H1 (cell line): Measurements from ENCODE around the gene EIF4E2. TPM values are rescaled to one million over a fixed set of nuclear protein-coding genes. Genes with fewer than 3 reads are reported as not detected.

ENCODE experiments used
- ATF3 ChIP-seq: IDR thresholded peaks from 2 replicates; pipeline ENCODE4 v1.6.1; 2011; ENCODE audit warnings: low read depth, mild to moderate bottlenecking, low read length; ENCODE audit not compliant: insufficient read depth
- CBX8 ChIP-seq: fragments of 300-800, 300-1000 bp; sonication (generic); IDR thresholded peaks from 2 replicates; pipeline ENCODE4 v1.7.1; 2016; ENCODE audit warnings: low read depth, low read length, borderline replicate concordance
- CTCF ChIP-seq, 3 experiments: IDR thresholded peaks; 1 replicate in 2 of 3; 2 replicates in 1 of 3; pipeline versions ENCODE4 v1.5.1 to v1.6.1; 2011; ENCODE audit warnings: low read length in 3 of 3, mild to moderate bottlenecking in 3 of 3, inconsistent platforms in 2 of 3, low read depth in 1 of 3, moderate library complexity in 1 of 3; ENCODE audit not compliant: insufficient read depth in 1 of 3; ENCODE audit errors: control extremely low read depth in 1 of 3
- EP300 ChIP-seq, 2 experiments: IDR thresholded peaks; 1 replicate in 1 of 2; 2 replicates in 1 of 2; pipeline ENCODE4 v1.6.1; 2011 to 2012; ENCODE audit warnings: low read depth in 2 of 2, low read length in 2 of 2, mild to moderate bottlenecking in 2 of 2, borderline replicate concordance in 1 of 2, inconsistent platforms in 1 of 2, moderate library complexity in 1 of 2
- EZH2 ChIP-seq: fragments of 200-600 bp; sonication (generic); IDR thresholded peaks from 2 replicates; pipeline ENCODE4 v1.7.1; 2012; ENCODE audit warnings: low read depth, mild to moderate bottlenecking, moderate library complexity, low read length, inconsistent platforms; ENCODE audit not compliant: severe bottlenecking
- MAX ChIP-seq: IDR thresholded peaks from 2 replicates; pipeline ENCODE4 v1.6.1; 2012; ENCODE audit warnings: inconsistent platforms
- RAD21 ChIP-seq, 2 experiments: IDR thresholded peaks in 1 of 2; conservative IDR thresholded peaks in 1 of 2; 2 replicates each; pipeline ENCODE4 v1.6.1; 2011; ENCODE audit warnings: low read depth in 2 of 2, low read length in 2 of 2, improper control_type of control experiment in 1 of 2, inconsistent platforms in 1 of 2, mild to moderate bottlenecking in 1 of 2, moderate library complexity in 1 of 2
- RBBP5 ChIP-seq: IDR thresholded peaks from 2 replicates; pipeline ENCODE4 v1.7.1; 2012; ENCODE audit warnings: low read depth, mild to moderate bottlenecking, inconsistent platforms, low read length, moderate library complexity, borderline replicate concordance
- SP4 ChIP-seq: IDR thresholded peaks from 2 replicates; pipeline ENCODE4 v1.6.1; 2012; ENCODE audit warnings: low read length, inconsistent platforms
- polyA plus RNA-seq, 7 experiments: library from polyadenylated mRNA; depleted of rRNA in 3 of 7; stranded (reverse) in 5 of 7; unstranded in 2 of 7; fragments of >200 nt in 5 of 7; fragments of 200-250 nt in 2 of 7; gene quantifications; 1 replicate in 5 of 7; 2 replicates in 1 of 7; 4 replicates in 1 of 7; pipeline versions ENCODE4 v1.2.1 to v1.2.3, GENCODE V29; 2011 to 2013; ENCODE audit warnings: missing spikeins in 2 of 7, mixed read lengths in 2 of 7
- total RNA-seq: library from RNA; stranded (reverse); fragmentation: NEBNext Ultra II Directional; extraction: Animal tissue kit (Norgen Biotek cat#: 25700); gene quantifications from 2 replicates; pipeline ENCODE4 v1.2.1, GENCODE V29; 2021

EIF4E2 gene
- total and polyA plus RNA-seq, 2 of the 8 experiments (the other 6 are each of a cell fraction or from before 2014, with no cell fraction given) = 39.4 to 114 TPM

GRCh38 chr2:232535761-232536530 lies 14.5 kb upstream of the EIF4E2 start (continued):
- no peak for TF ChIP-seq CTCF (IDR thresholded peaks at IDR 0.05; ENCODE audit: control extremely low read depth in 1 of 3, insufficient read depth in 1 of 3, low read depth in 1 of 3, low read length in 3 of 3)
- no peak for TF ChIP-seq SP4
- TF ChIP-seq EP300 (IDR thresholded peaks at IDR 0.05; ENCODE audit: borderline replicate concordance in 1 of 2, low read depth in 2 of 2, low read length in 2 of 2) = no peak
- no peak for TF ChIP-seq RAD21 (IDR thresholded peaks at IDR 0.05 in 1 of 2, conservative IDR thresholded peaks at IDR 0.05 in 1 of 2; ENCODE audit: low read depth in 2 of 2, low read length in 2 of 2)
- TF ChIP-seq RBBP5 = no peak
- no peak for TF ChIP-seq EZH2
- no peak for TF ChIP-seq MAX
- no peak for TF ChIP-seq CBX8
- no peak for TF ChIP-seq ATF3
